ENCODE results near the gene SSBP2. TPM values are rescaled to one million over a fixed set of nuclear protein-coding genes. Genes with fewer than 3 reads are reported as not detected.
"Not testable (repeated sequence)": the region's sequence is repeated elsewhere in the genome, so short reads cannot be mapped to it uniquely, and the experiment has no call there.

Gene SSBP2
- total and polyA plus RNA-seq, 4 donors = 17.2 to 99.9 (median 27.3) TPM

GRCh38 chr5:81665795-81666194 is 85.1 kb downstream of the SSBP2 start:
- Histone ChIP-seq H3K4me3 (no peak overlapping the region), H3K9ac (ENCODE audit: insufficient read depth in 1 of 2, low read length in 2 of 2) (no peak overlapping the region), H3K27me3 (ENCODE audit: control insufficient read depth in 3 of 3, insufficient read depth in 3 of 3, low read length in 2 of 3) (no peaks in the 10 kb centered on the region), H3K9me3 (ENCODE audit: control insufficient read depth in 4 of 4, insufficient read depth in 3 of 4, low read length in 3 of 4) (no peaks in the 10 kb centered on the region), H3K27ac (ENCODE audit: low read depth in 1 of 2, low read length in 1 of 2) (no peak overlapping the region), H3K36me3 (ENCODE audit: control insufficient read depth in 4 of 4, insufficient read depth in 4 of 4, low read length in 4 of 4) (no peaks in the 10 kb centered on the region), H3K4me1 (ENCODE audit: control insufficient read depth in 5 of 5, insufficient read depth in 5 of 5, low read length in 5 of 5) (peaks cover 0 to 11% (median 0%) of the 10 kb centered on the region in 5 donors)
- DNase-seq (no peak), ATAC-seq (ENCODE audit: insufficient read depth, low FRiP score) (no peak)
- no peak for TF ChIP-seq CTCF (IDR thresholded peaks at IDR 0.05; ENCODE audit: control extremely low read depth, extremely low read depth)
- 92 to 94% methylated on average over 1 of the region's 1 CpG for WGBS, 2 donors

- not testable (repeated sequence) for H3K27me3 ChIP-seq (ENCODE audit: control insufficient read depth in 3 of 3, insufficient read depth in 3 of 3, low read length in 2 of 3); H3K4me3 ChIP-seq; DNase-seq; H3K9ac ChIP-seq (ENCODE audit: insufficient read depth in 1 of 2, low read length in 2 of 2); H3K27ac ChIP-seq (ENCODE audit: low read depth in 1 of 2, low read length in 1 of 2); H3K9me3 ChIP-seq (ENCODE audit: control insufficient read depth in 4 of 4, insufficient read depth in 3 of 4, low read length in 3 of 4); H3K4me1 ChIP-seq (ENCODE audit: control insufficient read depth in 5 of 5, insufficient read depth in 5 of 5, low read length in 5 of 5); H3K36me3 ChIP-seq (ENCODE audit: control insufficient read depth in 4 of 4, insufficient read depth in 4 of 4, low read length in 4 of 4); ATAC-seq (ENCODE audit: insufficient read depth, low FRiP score)
- WGBS, 2 donors = 96 to 98% methylated on average over 1 of the region's 1 CpG
Observed at GRCh38 chr5:81660624-81661023, 90.3 kb downstream of the SSBP2 start.

GRCh38 chr5:81657386-81657785 is 93.5 kb downstream of the SSBP2 start:
- WGBS, 2 donors = 88 to 98% methylated on average over 1 of the region's 1 CpG
- peaks cover 0 to 3% (median 0%) of the 10 kb centered on the region in 5 donors for H3K4me1 ChIP-seq (ENCODE audit: control insufficient read depth in 5 of 5, insufficient read depth in 5 of 5, low read length in 5 of 5)
- no peaks in the 10 kb centered on the region for H3K27me3 ChIP-seq (ENCODE audit: control insufficient read depth in 3 of 3, insufficient read depth in 3 of 3, low read length in 2 of 3)

GRCh38 chr5:81656783-81657182 is 94.1 kb downstream of the SSBP2 start:
- Histone ChIP-seq H3K36me3 (ENCODE audit: control insufficient read depth in 4 of 4, insufficient read depth in 4 of 4, low read length in 4 of 4) (peaks cover 0 to 2% (median 0%) of the 10 kb centered on the region in 4 donors), H3K4me3 (no peak overlapping the region), H3K9me3 (ENCODE audit: control insufficient read depth in 4 of 4, insufficient read depth in 3 of 4, low read length in 3 of 4) (no peaks in the 10 kb centered on the region), H3K27me3 (ENCODE audit: control insufficient read depth in 3 of 3, insufficient read depth in 3 of 3, low read length in 2 of 3) (no peaks in the 10 kb centered on the region), H3K4me1 (ENCODE audit: control insufficient read depth in 5 of 5, insufficient read depth in 5 of 5, low read length in 5 of 5) (peaks cover 0 to 3% (median 0%) of the 10 kb centered on the region in 5 donors), H3K27ac (ENCODE audit: low read depth in 1 of 2, low read length in 1 of 2) (no peak overlapping the region), H3K9ac (ENCODE audit: insufficient read depth in 1 of 2, low read length in 2 of 2) (no peak overlapping the region)
- DNase-seq (no peak), ATAC-seq (ENCODE audit: insufficient read depth, low FRiP score) (no peak)
- TF ChIP-seq CTCF (IDR thresholded peaks at IDR 0.05; ENCODE audit: control extremely low read depth, extremely low read depth) = no peak
- WGBS, 2 donors = 77 to 86% methylated on average over 3 of the region's 3 CpGs

More at GRCh38 chr5:81657386-81657785, 93.5 kb downstream of the SSBP2 start:
- Histone ChIP-seq H3K36me3 (ENCODE audit: control insufficient read depth in 4 of 4, insufficient read depth in 4 of 4, low read length in 4 of 4) (peaks cover 0 to 2% (median 0%) of the 10 kb centered on the region in 4 donors), H3K4me3 (no peak overlapping the region), H3K27ac (ENCODE audit: low read depth in 1 of 2, low read length in 1 of 2) (no peak overlapping the region), H3K9ac (ENCODE audit: insufficient read depth in 1 of 2, low read length in 2 of 2) (no peak overlapping the region), H3K9me3 (ENCODE audit: control insufficient read depth in 4 of 4, insufficient read depth in 3 of 4, low read length in 3 of 4) (no peaks in the 10 kb centered on the region)
- no peak for TF ChIP-seq CTCF (IDR thresholded peaks at IDR 0.05; ENCODE audit: control extremely low read depth, extremely low read depth)
- ATAC-seq (ENCODE audit: insufficient read depth, low FRiP score) (no peak), DNase-seq (peak in 1 of 3 donors; percentile 38)

All from lung (tissue), 12 donors.